ENCODE results near the gene PCDHGA1. TPM values are rescaled to one million over a fixed set of nuclear protein-coding genes. Genes with fewer than 3 reads are reported as not detected.
A peak's percentile ranks its signal among the peaks of the same experiment; 100 is the strongest.
"Not testable (repeated sequence)": the region's sequence is repeated elsewhere in the genome, so short reads cannot be mapped to it uniquely, and the experiment has no call there.

PCDHGA1 gene
- total RNA-seq, 1 experiment from 2014 or later = 0.63 TPM

GRCh38 chr5:141407790-141408505 lies 77.6 kb downstream of the PCDHGA1 start, which contains the start of gene PCDHGB6:
Gene PCDHGB6 (plus strand): TSS chr5:141408021. CDS start chr5:141408203, 182 bp downstream.
- H4K5ac ChIP-seq (ENCODE audit: insufficient read length, low read depth, low read length); H2BK20ac ChIP-seq (ENCODE audit: low read depth, low read length, poor library complexity, severe bottlenecking); H3K23ac ChIP-seq (ENCODE audit: insufficient read length, low read depth, low read length); H4K8ac ChIP-seq (replicated peaks; ENCODE audit: insufficient read length, low read depth, low read length); H3K27ac ChIP-seq (ENCODE audit: insufficient read length, low read depth, low read length); H4K20me1 ChIP-seq (ENCODE audit: control insufficient read depth, insufficient read depth, insufficient read length); H3K27me3 ChIP-seq (ENCODE audit: insufficient read depth, low read length); H3K79me2 ChIP-seq (ENCODE audit: insufficient read depth, low read length); H2BK15ac ChIP-seq (ENCODE audit: low read depth, low read length); H4K91ac ChIP-seq (ENCODE audit: insufficient read length, low read depth, low read length); H3K4ac ChIP-seq (ENCODE audit: low read depth, low read length); H3K56ac ChIP-seq (ENCODE audit: insufficient read length, low read depth, low read length); H3K23me2 ChIP-seq (ENCODE audit: insufficient read length, low read depth, low read length, poor library complexity, severe bottlenecking); H3K4me1 ChIP-seq (ENCODE audit: insufficient read depth, low read length); H3K4me1 Mint-ChIP-seq; H3K14ac ChIP-seq (ENCODE audit: insufficient read depth, low read length); H3K79me1 ChIP-seq (ENCODE audit: insufficient read depth, low read depth, low read length, poor library complexity, severe bottlenecking); H2BK120ac ChIP-seq (ENCODE audit: low read depth, low read length, poor library complexity, severe bottlenecking); H3T11ph ChIP-seq (ENCODE audit: low read length); H2BK5ac ChIP-seq (ENCODE audit: insufficient read length, low read length); H2AFZ ChIP-seq (ENCODE audit: low read length); H3K18ac ChIP-seq (ENCODE audit: insufficient read length, low read depth, low read length); H2AK5ac ChIP-seq (ENCODE audit: insufficient read length, low read length); H2BK12ac ChIP-seq (ENCODE audit: insufficient read length, low read depth, low read length): not testable (repeated sequence)
- Mint-ChIP-seq H3K27me3 (ENCODE audit: low read depth) (peaks cover 22% of the 10 kb centered on the region), H3K4me3 (peak within 1 kb of the TSS; percentile 90 to 94), H3K9me3 (peaks cover 24 to 34% of the 10 kb centered on the region in 2 experiments), H3K27ac (peak within 1 kb of the TSS in 2 of 3 experiments; percentile 58 to 96; a peak in 3 of 7 replicates), H3K36me3 (ENCODE audit: insufficient read depth in 1 of 3, low read depth in 3 of 3) (peaks cover 11 to 28% (median 18%) of the 10 kb centered on the region in 3 experiments)
- H3K9ac ChIP-seq (ENCODE audit: extremely low read depth, insufficient read length, low read length) = peak within 1 kb of the TSS; percentile 54
- peak within 1 kb of the TSS; percentile 88 for H3K4me2 ChIP-seq (ENCODE audit: insufficient read depth, insufficient read length, low read length)
- peak; percentile 80 for DNase-seq
- TF ChIP-seq, protein P1, sequence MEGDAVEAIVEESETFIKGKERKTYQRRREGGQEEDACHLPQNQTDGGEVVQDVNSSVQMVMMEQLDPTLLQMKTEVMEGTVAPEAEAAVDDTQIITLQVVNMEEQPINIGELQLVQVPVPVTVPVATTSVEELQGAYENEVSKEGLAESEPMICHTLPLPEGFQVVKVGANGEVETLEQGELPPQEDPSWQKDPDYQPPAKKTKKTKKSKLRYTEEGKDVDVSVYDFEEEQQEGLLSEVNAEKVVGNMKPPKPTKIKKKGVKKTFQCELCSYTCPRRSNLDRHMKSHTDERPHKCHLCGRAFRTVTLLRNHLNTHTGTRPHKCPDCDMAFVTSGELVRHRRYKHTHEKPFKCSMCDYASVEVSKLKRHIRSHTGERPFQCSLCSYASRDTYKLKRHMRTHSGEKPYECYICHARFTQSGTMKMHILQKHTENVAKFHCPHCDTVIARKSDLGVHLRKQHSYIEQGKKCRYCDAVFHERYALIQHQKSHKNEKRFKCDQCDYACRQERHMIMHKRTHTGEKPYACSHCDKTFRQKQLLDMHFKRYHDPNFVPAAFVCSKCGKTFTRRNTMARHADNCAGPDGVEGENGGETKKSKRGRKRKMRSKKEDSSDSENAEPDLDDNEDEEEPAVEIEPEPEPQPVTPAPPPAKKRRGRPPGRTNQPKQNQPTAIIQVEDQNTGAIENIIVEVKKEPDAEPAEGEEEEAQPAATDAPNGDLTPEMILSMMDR (conservative IDR thresholded peaks at IDR 0.05) = peak; percentile 88
- H3K9me3 ChIP-seq (ENCODE audit: control insufficient read depth, low read depth, low read length) = peaks cover 15% of the 10 kb centered on the region
- no CpG with 5 or more reads among the region's 51 CpGs for WGBS (ENCODE audit: extremely low coverage, insufficient read length, low lambda C conversion rate)
